Parathyroid adenoma (tissue), 2 donors: ENCODE results near the gene URM1.
A peak's percentile ranks its signal among the peaks of the same experiment; 100 is the strongest.
"Not testable (repeated sequence)": the region's sequence is repeated elsewhere in the genome, so short reads cannot be mapped to it uniquely, and the experiment has no call there.

Experiments
- H2AFZ ChIP-seq: fragments of 300-600 bp; sonication (generic); one replicate; pipeline ENCODE4 v1.7.0; 2017; ENCODE audit warnings: antibody characterized with exemption, mild to moderate bottlenecking
- H3K27ac ChIP-seq: fragments of 300-600 bp; sonication (generic); one replicate; pipeline ENCODE4 v1.7.0; 2017
- H3K27me3 ChIP-seq: fragments of 300-600 bp; sonication (generic); one replicate; pipeline ENCODE4 v1.7.0; 2017; ENCODE audit warnings: low read length; ENCODE audit not compliant: control insufficient read depth, insufficient read depth
- H3K36me3 ChIP-seq: fragments of 300-600 bp; sonication (generic); one replicate; pipeline ENCODE4 v1.7.0; 2017; ENCODE audit warnings: low read length; ENCODE audit not compliant: control insufficient read depth, insufficient read depth
- H3K4me1 ChIP-seq: fragments of 300-600 bp; sonication (generic); one replicate; pipeline ENCODE4 v1.7.0; 2017; ENCODE audit warnings: control low read depth
- H3K4me2 ChIP-seq: fragments of 300-600 bp; sonication (generic); one replicate; pipeline ENCODE4 v1.7.0; 2017; ENCODE audit warnings: low read length
- H3K4me3 ChIP-seq: fragments of 300-600 bp; sonication (generic); one replicate; pipeline ENCODE4 v1.7.0; 2017; ENCODE audit warnings: low read depth, low read length
- H3K79me2 ChIP-seq: fragments of 300-600 bp; sonication (generic); one replicate; pipeline ENCODE4 v1.7.0; 2017; ENCODE audit warnings: control low read depth
- H3K9ac ChIP-seq: fragments of 300-600 bp; sonication (generic); one replicate; pipeline ENCODE4 v1.7.0; 2017; ENCODE audit warnings: mild to moderate bottlenecking
- H3K9me3 ChIP-seq: fragments of 300-600 bp; sonication (generic); one replicate; pipeline ENCODE4 v1.7.0; 2017; ENCODE audit warnings: low read length; ENCODE audit not compliant: control insufficient read depth
- CTCF ChIP-seq: fragments of 300-600 bp; sonication (generic); IDR thresholded peaks from one replicate; pipeline ENCODE4 v1.7.0; 2017; ENCODE audit warnings: antibody characterized with exemption, mild to moderate bottlenecking
- donor health status: primary hyperparathyroidism.

Gene URM1

GRCh38 chr9:128411364-128412119, 40.4 kb downstream of the URM1 start:
- Histone ChIP-seq H3K4me1 (peaks cover 3% of the 10 kb centered on the region), H3K9ac (no peak overlapping the region), H3K4me3 (no peak overlapping the region), H2AFZ (no peak overlapping the region), H3K79me2 (no peaks in the 10 kb centered on the region), H3K36me3 (no peaks in the 10 kb centered on the region), H3K9me3 (no peaks in the 10 kb centered on the region), H3K27ac (no peak overlapping the region), H3K27me3 (no peaks in the 10 kb centered on the region), H3K4me2 (no peak overlapping the region)
- no peak for TF ChIP-seq CTCF

GRCh38 chr9:128412120-128412790, 41.1 kb downstream of the URM1 start:
- peak; percentile 25 for TF ChIP-seq CTCF
- Histone ChIP-seq H2AFZ (no peak overlapping the region), H3K27me3 (no peaks in the 10 kb centered on the region), H3K27ac (no peak overlapping the region), H3K9ac (no peak overlapping the region), H3K79me2 (no peaks in the 10 kb centered on the region), H3K4me2 (no peak overlapping the region), H3K4me3 (no peak overlapping the region), H3K36me3 (no peaks in the 10 kb centered on the region), H3K9me3 (no peaks in the 10 kb centered on the region), H3K4me1 (peaks cover 3% of the 10 kb centered on the region)

GRCh38 chr9:128413728-128414127, 42.6 kb downstream of the URM1 start:
- H3K27ac ChIP-seq, H3K79me2 ChIP-seq, H3K4me3 ChIP-seq, H3K4me1 ChIP-seq, H3K9ac ChIP-seq, H2AFZ ChIP-seq, H3K27me3 ChIP-seq, H3K4me2 ChIP-seq, H3K9me3 ChIP-seq, H3K36me3 ChIP-seq: not testable (repeated sequence)

GRCh38 chr9:128414461-128414860, 43.3 kb downstream of the URM1 start:
- no peak overlapping the region for H3K4me3 ChIP-seq
- H3K36me3 ChIP-seq = no peaks in the 10 kb centered on the region
- H3K9me3 ChIP-seq = no peaks in the 10 kb centered on the region
- no peaks in the 10 kb centered on the region for H3K27me3 ChIP-seq
- no peak overlapping the region for H2AFZ ChIP-seq
- no peak for TF ChIP-seq CTCF
- no peak overlapping the region for H3K9ac ChIP-seq
- no peak overlapping the region for H3K4me2 ChIP-seq
- no peaks in the 10 kb centered on the region for H3K79me2 ChIP-seq
- peaks cover 7% of the 10 kb centered on the region for H3K4me1 ChIP-seq
- no peak overlapping the region for H3K27ac ChIP-seq

GRCh38 chr9:128415281-128415680, 44.1 kb downstream of the URM1 start:
- TF ChIP-seq CTCF = no peak
- Histone ChIP-seq H3K36me3 (no peaks in the 10 kb centered on the region), H3K79me2 (no peaks in the 10 kb centered on the region), H3K27me3 (no peaks in the 10 kb centered on the region), H3K9me3 (no peaks in the 10 kb centered on the region), H3K4me1 (peaks cover 9% of the 10 kb centered on the region), H3K4me2 (no peak overlapping the region), H3K4me3 (no peak overlapping the region), H3K9ac (no peak overlapping the region), H3K27ac (no peak overlapping the region), H2AFZ (no peak overlapping the region)
